MV-4-11 (cell line): ENCODE results near the gene HLA-F.
A peak's percentile ranks its signal among the peaks of the same experiment; 100 is the strongest.

Source experiments
- DNase-seq: peaks from one replicate; lab custom pipeline; 2025; lab: John Stamatoyannopoulos, UW

The HLA-F gene

DNA sequence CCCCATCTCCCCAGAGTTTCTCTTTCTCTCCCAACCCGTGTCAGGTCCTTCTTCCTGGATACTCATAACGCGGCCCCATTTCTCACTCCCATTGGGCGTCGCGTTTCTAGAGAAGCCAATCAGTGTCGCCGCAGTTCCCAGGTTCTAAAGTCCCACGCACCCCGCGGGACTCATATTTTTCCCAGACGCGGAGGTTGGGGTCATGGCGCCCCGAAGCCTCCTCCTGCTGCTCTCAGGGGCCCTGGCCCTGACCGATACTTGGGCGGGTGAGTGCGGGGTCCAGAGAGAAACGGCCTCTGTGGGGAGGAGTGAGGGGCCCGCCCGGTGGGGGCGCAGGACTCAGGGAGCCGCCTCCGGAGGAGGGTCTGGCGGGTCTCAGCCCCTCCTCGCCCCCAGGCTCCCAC is at the start of gene HLA-F:
Gene HLA-F (plus strand): TSS at position 173 of the 404 bp plus-strand sequence. CDS start 30 bp downstream, at position 203.
- DNase-seq: peak; percentile 61

GRCh38 chr6:29674008-29674407 is 49.2 kb upstream of the HLA-F start:
- no peak for DNase-seq

DNA sequence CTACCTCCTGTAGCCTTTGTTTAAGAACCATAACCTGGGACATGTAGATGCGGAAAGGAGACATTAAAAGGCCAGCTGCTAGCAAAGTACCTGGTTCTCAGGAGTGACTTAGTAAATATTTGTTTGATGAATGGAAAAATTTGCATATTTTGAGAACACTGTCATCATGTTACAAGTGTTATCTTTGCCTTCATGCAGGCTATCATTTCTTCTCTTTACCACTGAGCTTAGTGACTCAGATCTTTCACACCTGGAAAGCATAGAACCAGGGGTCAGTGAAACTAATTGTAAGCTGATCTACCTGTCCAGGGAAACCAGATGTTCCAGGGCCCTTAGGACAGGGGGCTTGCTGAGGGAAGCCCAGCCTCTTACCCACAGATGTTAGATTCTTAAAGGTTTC is 47.7 kb upstream of the HLA-F start:
- DNase-seq: no peak

DNA sequence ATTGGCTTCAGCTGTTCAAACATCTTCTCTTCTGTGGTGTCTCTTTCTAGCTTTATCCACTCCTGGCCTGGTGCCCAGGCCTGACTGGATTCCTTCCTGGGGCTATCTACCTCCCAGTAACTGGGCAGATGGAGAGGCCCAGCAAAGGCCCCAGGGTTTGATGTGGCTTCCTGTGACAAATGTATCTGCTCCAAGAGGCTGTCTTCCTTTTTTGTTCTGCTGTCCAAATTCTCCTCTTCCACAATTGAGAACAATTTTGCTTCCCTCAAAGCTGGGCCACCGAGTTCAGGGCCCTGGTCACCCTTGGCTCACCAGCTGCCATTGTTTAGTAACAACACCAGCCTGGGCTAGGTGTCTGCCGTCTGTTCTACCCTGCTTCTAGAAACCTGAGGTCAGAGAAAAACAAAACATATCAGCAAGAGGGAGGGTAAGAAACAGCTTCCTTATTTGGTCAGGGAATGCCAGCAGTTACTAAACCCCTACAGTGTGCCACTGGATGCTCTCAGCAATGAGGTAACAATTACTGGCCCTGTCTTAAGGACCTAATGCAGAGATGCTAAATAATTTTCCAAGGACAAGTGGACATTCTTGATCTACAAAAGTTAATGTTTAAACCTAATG is 46.1 kb upstream of the HLA-F start:
- DNase-seq: peak; percentile 2

GRCh38 chr6:29678114-29678513 is 45.1 kb upstream of the HLA-F start:
- DNase-seq: no peak

- DNase-seq: no peak
These were observed 43.3 kb upstream of the HLA-F start for GRCh38 chr6:29679962-29680361.

DNA sequence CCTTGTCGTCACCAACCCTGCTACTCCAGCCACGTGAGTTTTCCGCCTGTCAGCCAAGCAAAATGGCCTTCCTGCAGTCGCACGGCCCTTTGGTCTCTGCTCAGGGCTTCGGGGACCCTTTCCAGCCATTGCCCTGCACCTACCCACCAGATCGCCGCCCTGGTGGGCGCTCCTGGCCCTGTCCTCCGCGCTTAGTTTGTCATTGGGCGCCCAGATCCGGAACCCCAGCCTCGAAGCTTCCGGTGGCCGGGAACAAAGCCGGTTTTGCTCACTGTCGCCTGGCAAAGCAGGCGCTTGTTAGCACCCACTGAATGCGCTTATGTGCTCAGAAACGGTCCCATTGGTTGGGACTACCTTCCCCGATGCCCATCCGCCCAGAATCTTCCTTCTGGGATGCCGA is 42.8 kb upstream of the HLA-F start:
- DNase-seq: no peak

- no peak for DNase-seq
These were observed 42.3 kb upstream of the HLA-F start, which contains the start of gene ZFP57 for GRCh38 chr6:29680904-29681303. Gene ZFP57 (minus strand): TSS chr6:29681152. CDS start chr6:29677003, 4,149 bp downstream.

GRCh38 chr6:29681811-29682210 is 41.4 kb upstream of the HLA-F start:
- no peak for DNase-seq

- DNase-seq: no peak
These were observed 37.4 kb upstream of the HLA-F start for GRCh38 chr6:29685718-29686326.

GRCh38 chr6:29694637-29695036 is 28.6 kb upstream of the HLA-F start:
- peak; percentile 39 for DNase-seq

- no peak for DNase-seq
These were observed 26.8 kb upstream of the HLA-F start for GRCh38 chr6:29696147-29697125.

DNA sequence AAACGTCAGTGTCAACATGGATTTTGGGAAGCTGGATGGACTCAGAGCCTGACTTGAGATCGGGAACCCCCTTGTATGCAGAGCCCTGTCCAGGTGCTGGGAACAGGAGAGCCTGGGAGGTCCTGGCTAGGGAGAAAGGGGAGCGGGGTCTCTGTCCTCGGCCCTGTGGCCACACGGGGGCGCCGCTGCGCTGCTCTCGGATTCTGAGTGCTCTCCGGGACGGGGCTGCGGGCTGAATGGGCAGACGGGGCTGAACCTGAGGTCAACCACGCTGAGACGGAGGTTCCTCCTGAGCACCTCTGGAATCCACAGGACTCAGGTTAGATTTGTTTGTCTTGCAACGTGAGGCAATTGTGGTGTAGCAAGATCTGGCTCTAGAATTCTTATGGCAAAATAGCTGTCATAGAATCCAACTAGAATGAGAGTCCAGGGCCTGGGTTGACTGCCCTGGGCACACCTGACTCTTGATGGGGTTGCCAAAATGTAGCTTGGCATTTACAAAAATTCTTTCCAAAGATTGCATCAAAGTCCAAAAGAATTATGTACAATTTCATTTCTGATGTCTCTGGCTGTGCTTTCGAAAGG is 20.6 kb upstream of the HLA-F start:
- DNase-seq: peak; percentile 10

- no peak for DNase-seq
These were observed 17.6 kb upstream of the HLA-F start for GRCh38 chr6:29705389-29706231.

DNA sequence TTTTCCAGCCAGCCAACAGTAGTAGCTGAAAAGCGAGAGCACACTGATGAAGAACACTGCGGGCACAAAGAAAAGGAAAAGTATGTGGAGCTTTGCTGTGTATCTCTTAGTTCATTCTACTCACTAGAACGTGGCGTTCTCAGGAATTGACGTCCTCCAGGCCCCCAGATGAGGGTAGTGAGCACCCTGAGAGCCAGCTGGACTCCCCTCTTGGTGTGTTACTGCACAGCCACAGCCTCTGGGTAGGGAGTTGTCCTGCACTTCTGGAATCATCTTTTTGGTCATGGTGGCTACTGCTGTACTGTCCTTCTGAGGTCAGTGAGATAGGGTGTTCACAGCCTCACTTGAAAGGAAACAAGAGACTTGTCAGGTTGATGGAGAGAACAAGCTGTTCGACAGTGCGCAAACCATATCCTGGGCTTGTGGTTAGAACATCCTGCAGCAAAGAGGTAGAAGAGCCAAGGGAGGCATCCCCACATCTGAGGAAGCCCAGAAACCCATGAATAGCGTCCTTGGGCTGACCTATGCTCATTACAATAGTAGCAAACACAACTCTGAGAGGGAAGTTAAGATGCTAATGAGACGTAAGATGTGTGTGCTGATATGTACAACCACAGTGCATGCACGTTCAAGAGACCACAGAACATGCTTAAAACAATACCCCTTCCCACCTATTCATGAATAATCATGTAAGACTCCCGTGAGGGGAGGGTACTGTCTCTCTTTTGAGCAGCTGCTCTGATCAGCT is 14.6 kb upstream of the HLA-F start:
- DNase-seq: no peak

- no peak for DNase-seq
These were observed 14.0 kb upstream of the HLA-F start for GRCh38 chr6:29709188-29709587.

GRCh38 chr6:29710281-29710941 is 12.8 kb upstream of the HLA-F start:
- DNase-seq: no peak

- DNase-seq: no peak
These were observed 2.4 kb upstream of the HLA-F start for GRCh38 chr6:29720863-29721262.

- DNase-seq: no peak
These were observed 693 bp downstream of the HLA-F start for GRCh38 chr6:29723666-29724588.
